ENCODE measurements around the gene DLK1. TPM values are rescaled to one million over a fixed set of nuclear protein-coding genes. Genes with fewer than 3 reads are reported as not detected.

DLK1 gene
- total RNA-seq, 2 donors from 2014 or later = not detected

DNA sequence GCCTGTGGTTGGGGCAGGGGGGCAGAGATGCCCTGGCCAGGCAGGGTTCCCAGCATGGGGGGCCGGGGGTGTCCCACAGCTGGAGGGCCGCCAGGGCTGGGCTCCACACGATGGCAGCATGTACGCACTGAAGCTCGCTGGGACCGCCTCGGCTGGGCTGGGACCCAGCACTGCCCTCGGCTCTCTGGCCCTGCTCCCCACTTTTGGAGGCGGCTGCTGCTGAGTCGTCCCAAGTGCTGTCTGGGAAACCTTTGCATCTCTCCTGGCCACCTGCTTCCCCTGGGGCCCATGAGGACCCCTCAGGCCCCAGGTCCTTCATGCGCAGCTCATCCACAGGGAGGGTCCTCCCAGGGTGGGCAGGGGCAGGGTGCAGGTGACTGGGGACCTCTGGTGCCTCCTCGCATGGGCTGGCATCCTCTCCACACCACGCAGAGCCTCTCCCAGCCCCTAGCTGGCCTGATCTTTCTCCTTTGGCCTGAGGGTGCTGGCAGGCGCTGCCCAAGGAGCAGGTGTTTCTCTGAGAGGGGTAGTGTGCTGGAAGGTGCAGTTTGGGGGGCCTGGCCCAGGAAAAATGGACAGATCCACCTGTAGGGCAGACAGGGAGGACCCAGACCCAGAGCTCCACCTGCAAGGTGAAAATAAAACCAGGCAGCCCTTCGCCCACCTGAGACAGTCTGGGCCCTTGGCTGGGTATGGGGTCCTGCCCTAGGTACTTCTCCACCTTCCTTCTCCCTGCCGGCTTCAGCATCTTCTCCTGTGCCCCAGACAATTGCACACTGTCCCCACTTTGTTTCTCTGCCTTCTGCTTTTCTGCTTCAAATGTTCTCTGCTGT lies 46.9 kb downstream of the DLK1 start:
- DNase-seq (ENCODE audit: low spot score) = no peak
- no peaks in the 10 kb centered on the region for H3K36me3 ChIP-seq

DNA sequence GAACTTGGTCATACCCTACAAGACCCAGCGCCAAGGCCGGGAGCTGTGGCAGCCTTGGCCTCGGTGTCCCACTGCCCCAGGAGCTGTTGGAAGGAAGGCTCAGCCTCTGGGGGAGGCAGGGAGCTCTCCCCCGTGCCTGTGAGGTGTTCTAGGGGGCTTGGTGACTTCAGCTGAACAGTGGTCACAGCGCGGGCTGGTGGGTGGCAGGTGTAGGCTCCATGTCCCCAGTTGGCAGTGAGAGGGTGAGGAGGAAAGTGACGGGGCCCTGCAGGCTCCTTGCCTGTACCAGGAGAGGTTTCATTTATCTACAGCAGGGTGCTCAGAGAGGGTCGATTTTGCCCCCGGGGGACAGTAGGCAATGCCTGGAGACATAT lies 47.5 kb downstream of the DLK1 start:
- DNase-seq (ENCODE audit: low spot score) = no peak
- Histone ChIP-seq H3K4me3 (no peak overlapping the region), H3K9me3 (no peaks in the 10 kb centered on the region), H3K36me3 (no peaks in the 10 kb centered on the region), H3K27me3 (replicated peaks; ENCODE audit: insufficient read depth) (no peaks in the 10 kb centered on the region), H3K27ac (no peak overlapping the region), H3K4me1 (ENCODE audit: control insufficient read depth in 1 of 2, low read depth in 2 of 2) (no peaks in the 10 kb centered on the region)
- TF ChIP-seq, protein P1, sequence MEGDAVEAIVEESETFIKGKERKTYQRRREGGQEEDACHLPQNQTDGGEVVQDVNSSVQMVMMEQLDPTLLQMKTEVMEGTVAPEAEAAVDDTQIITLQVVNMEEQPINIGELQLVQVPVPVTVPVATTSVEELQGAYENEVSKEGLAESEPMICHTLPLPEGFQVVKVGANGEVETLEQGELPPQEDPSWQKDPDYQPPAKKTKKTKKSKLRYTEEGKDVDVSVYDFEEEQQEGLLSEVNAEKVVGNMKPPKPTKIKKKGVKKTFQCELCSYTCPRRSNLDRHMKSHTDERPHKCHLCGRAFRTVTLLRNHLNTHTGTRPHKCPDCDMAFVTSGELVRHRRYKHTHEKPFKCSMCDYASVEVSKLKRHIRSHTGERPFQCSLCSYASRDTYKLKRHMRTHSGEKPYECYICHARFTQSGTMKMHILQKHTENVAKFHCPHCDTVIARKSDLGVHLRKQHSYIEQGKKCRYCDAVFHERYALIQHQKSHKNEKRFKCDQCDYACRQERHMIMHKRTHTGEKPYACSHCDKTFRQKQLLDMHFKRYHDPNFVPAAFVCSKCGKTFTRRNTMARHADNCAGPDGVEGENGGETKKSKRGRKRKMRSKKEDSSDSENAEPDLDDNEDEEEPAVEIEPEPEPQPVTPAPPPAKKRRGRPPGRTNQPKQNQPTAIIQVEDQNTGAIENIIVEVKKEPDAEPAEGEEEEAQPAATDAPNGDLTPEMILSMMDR (IDR thresholded peaks at IDR 0.05) = no peak
- ATAC-seq (ENCODE audit: insufficient number of reproducible peaks, low FRiP score, low read depth) = no peak

More for the DNA sequence above, 46.9 kb downstream of the DLK1 start:
- no peaks in the 10 kb centered on the region for H3K4me1 ChIP-seq (ENCODE audit: control insufficient read depth in 1 of 2, low read depth in 2 of 2)
- H3K27ac ChIP-seq = no peak overlapping the region
- no peak overlapping the region for H3K4me3 ChIP-seq
- H3K27me3 ChIP-seq (replicated peaks; ENCODE audit: insufficient read depth) = no peaks in the 10 kb centered on the region
- TF ChIP-seq, protein P1 (IDR thresholded peaks at IDR 0.05) = no peak
- no peaks in the 10 kb centered on the region for H3K9me3 ChIP-seq
- ATAC-seq (ENCODE audit: insufficient number of reproducible peaks, low FRiP score, low read depth) = no peak

- H3K4me3 ChIP-seq = no peak overlapping the region
- H3K27me3 ChIP-seq (replicated peaks; ENCODE audit: insufficient read depth) = no peaks in the 10 kb centered on the region
- H3K9me3 ChIP-seq = no peaks in the 10 kb centered on the region
- ATAC-seq (ENCODE audit: insufficient number of reproducible peaks, low FRiP score, low read depth) (no peak), DNase-seq (ENCODE audit: low spot score) (no peak)
- TF ChIP-seq, protein P1 (IDR thresholded peaks at IDR 0.05) = no peak
- no peaks in the 10 kb centered on the region for H3K4me1 ChIP-seq (ENCODE audit: control insufficient read depth in 1 of 2, low read depth in 2 of 2)
- no peaks in the 10 kb centered on the region for H3K36me3 ChIP-seq
- H3K27ac ChIP-seq = no peak overlapping the region
Observed at GRCh38 chr14:100775351-100775830, 48.7 kb downstream of the DLK1 start.

- no peaks in the 10 kb centered on the region for H3K27me3 ChIP-seq (replicated peaks; ENCODE audit: insufficient read depth)
- no peaks in the 10 kb centered on the region for H3K36me3 ChIP-seq
- H3K27ac ChIP-seq = no peak overlapping the region
- TF ChIP-seq, protein P1 (IDR thresholded peaks at IDR 0.05) = no peak
- no peak for DNase-seq (ENCODE audit: low spot score)
- H3K9me3 ChIP-seq = no peaks in the 10 kb centered on the region
- H3K4me1 ChIP-seq (ENCODE audit: control insufficient read depth in 1 of 2, low read depth in 2 of 2) = no peaks in the 10 kb centered on the region
- H3K4me3 ChIP-seq = no peak overlapping the region
- ATAC-seq (ENCODE audit: insufficient number of reproducible peaks, low FRiP score, low read depth) = no peak
Observed at GRCh38 chr14:100775831-100776591, 49.3 kb downstream of the DLK1 start.

DNA sequence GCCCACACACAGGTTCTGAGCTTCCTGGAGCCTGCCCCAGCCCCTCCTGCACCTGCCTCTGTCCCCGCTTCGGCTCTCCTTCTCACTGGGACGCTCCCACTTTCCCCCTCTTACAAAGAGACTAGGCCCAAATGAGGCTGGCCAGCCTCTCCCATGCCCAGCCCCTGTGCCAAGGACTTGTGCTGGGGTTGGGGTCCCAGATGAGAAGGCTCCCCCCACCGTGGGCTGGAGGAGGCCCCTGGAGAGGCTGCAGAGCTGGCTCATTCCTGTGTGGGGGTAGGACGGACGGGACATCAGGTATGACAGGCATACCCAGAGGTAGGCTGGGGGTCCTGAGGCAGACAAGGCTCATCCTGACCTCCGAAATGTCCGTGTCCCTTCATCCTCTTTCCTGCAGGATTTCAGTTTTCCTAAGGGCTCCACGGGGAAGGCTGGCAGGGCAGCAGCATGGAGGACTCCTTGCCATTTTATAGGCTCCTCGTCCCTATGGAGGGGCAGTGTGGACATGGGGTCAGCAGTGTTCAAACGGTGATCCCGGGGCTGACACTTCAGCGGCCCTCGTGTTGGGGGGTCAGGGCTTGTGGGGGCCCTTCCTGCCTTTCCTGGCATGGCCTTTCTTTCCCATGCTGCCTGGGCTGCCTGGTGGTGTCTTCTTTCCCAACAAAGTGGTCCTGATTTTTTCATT lies 50.1 kb downstream of the DLK1 start:
- no peaks in the 10 kb centered on the region for H3K36me3 ChIP-seq
- no peak overlapping the region for H3K4me3 ChIP-seq
- DNase-seq (ENCODE audit: low spot score) = no peak
- no peak for ATAC-seq (ENCODE audit: insufficient number of reproducible peaks, low FRiP score, low read depth)
- H3K9me3 ChIP-seq = no peaks in the 10 kb centered on the region
- no peaks in the 10 kb centered on the region for H3K27me3 ChIP-seq (replicated peaks; ENCODE audit: insufficient read depth)
- no peaks in the 10 kb centered on the region for H3K4me1 ChIP-seq (ENCODE audit: control insufficient read depth in 1 of 2, low read depth in 2 of 2)
- TF ChIP-seq, protein P1 (IDR thresholded peaks at IDR 0.05) = no peak
- H3K27ac ChIP-seq = no peak overlapping the region

Data from thoracic aorta (tissue), 2 donors.